HG03097 (cell line): ENCODE measurements around the gene DIP2C.

Experiments
- ATAC-seq: cut with Tn5 transposase; IDR thresholded peaks from one replicate; pipeline ENCODE4 v1.9.1; 2021; ENCODE audit not compliant: unreplicated experiment, low FRiP score

The DIP2C gene

GRCh38 chr10:389261-389790, 300.1 kb downstream of the DIP2C start:
- no peak for ATAC-seq

- ATAC-seq: no peak
Measured at GRCh38 chr10:388661-389045, 300.8 kb downstream of the DIP2C start.

GRCh38 chr10:387909-388660, 301.4 kb downstream of the DIP2C start:
- ATAC-seq: no peak

GRCh38 chr10:387593-387891, 301.9 kb downstream of the DIP2C start:
- no peak for ATAC-seq

- ATAC-seq: no peak
Measured at GRCh38 chr10:386771-387592, 302.5 kb downstream of the DIP2C start.

- ATAC-seq: no peak
Measured at GRCh38 chr10:385571-386300, 303.7 kb downstream of the DIP2C start.

GRCh38 chr10:384538-385305, 304.7 kb downstream of the DIP2C start:
- no peak for ATAC-seq

GRCh38 chr10:383519-383918, 305.9 kb downstream of the DIP2C start:
- ATAC-seq: no peak

- no peak for ATAC-seq
Measured at GRCh38 chr10:381805-382204, 307.7 kb downstream of the DIP2C start.

GRCh38 chr10:381346-381745, 308.1 kb downstream of the DIP2C start:
- no peak for ATAC-seq

GRCh38 chr10:380313-380940, 309.0 kb downstream of the DIP2C start:
- no peak for ATAC-seq

GRCh38 chr10:378930-379704, 310.4 kb downstream of the DIP2C start:
- no peak for ATAC-seq

- ATAC-seq: no peak
Measured at GRCh38 chr10:378230-378929, 311.1 kb downstream of the DIP2C start.

GRCh38 chr10:377228-377627, 312.2 kb downstream of the DIP2C start:
- no peak for ATAC-seq

- no peak for ATAC-seq
Measured at GRCh38 chr10:375815-376505, 313.5 kb downstream of the DIP2C start.

GRCh38 chr10:374354-374753, 315.1 kb downstream of the DIP2C start:
- ATAC-seq: no peak

- no peak for ATAC-seq
Measured at GRCh38 chr10:373526-374309, 315.8 kb downstream of the DIP2C start.
